ENCODE measurements around the gene HSPA4L. TPM values are rescaled to one million over a fixed set of nuclear protein-coding genes. Genes with fewer than 3 reads are reported as not detected.
A peak's percentile ranks its signal among the peaks of the same experiment; 100 is the strongest.

Gene HSPA4L
- total RNA-seq, 1 donor: 4.0 TPM

- Histone ChIP-seq H3K79me2 (ENCODE audit: insufficient read depth, low read length) (no peaks in the 10 kb centered on the region), H3K4me1 (ENCODE audit: insufficient read depth, low read length) (no peaks in the 10 kb centered on the region), H2AFZ (ENCODE audit: low read length) (no peak overlapping the region), H3K27me3 (ENCODE audit: insufficient read depth, low read length) (no peaks in the 10 kb centered on the region), H3K4me3 (ENCODE audit: insufficient read depth, low read length) (no peak overlapping the region), H4K20me1 (ENCODE audit: insufficient read depth, low read length) (no peaks in the 10 kb centered on the region), H3K4me2 (ENCODE audit: insufficient read depth, low read length) (no peak overlapping the region), H3K9me3 (ENCODE audit: low read depth, low read length) (no peaks in the 10 kb centered on the region), H3K36me3 (ENCODE audit: insufficient read depth, low read length) (no peaks in the 10 kb centered on the region), H3K27ac (ENCODE audit: low read depth, low read length) (no peak overlapping the region)
- TF ChIP-seq CTCF (IDR thresholded peaks at IDR 0.05; ENCODE audit: extremely low read depth, low read depth, low read length): no peak
- no peak for DNase-seq (ENCODE audit: insufficient read length, low spot score, missing footprints)
These were observed 22.8 kb upstream of the HSPA4L start for GRCh38 chr4:127759228-127759820.

- no peak for TF ChIP-seq CTCF (IDR thresholded peaks at IDR 0.05; ENCODE audit: extremely low read depth, low read depth, low read length)
- H2AFZ ChIP-seq (ENCODE audit: low read length): peak overlapping the region; percentile 54
- H3K27me3 ChIP-seq (ENCODE audit: insufficient read depth, low read length): no peaks in the 10 kb centered on the region
- no peak for DNase-seq (ENCODE audit: insufficient read length, low spot score, missing footprints)
- H3K9me3 ChIP-seq (ENCODE audit: low read depth, low read length): no peaks in the 10 kb centered on the region
- no peak overlapping the region for H3K4me2 ChIP-seq (ENCODE audit: insufficient read depth, low read length)
- no peaks in the 10 kb centered on the region for H3K4me1 ChIP-seq (ENCODE audit: insufficient read depth, low read length)
- H3K4me3 ChIP-seq (ENCODE audit: insufficient read depth, low read length): no peak overlapping the region
- H3K79me2 ChIP-seq (ENCODE audit: insufficient read depth, low read length): no peaks in the 10 kb centered on the region
- no peaks in the 10 kb centered on the region for H3K36me3 ChIP-seq (ENCODE audit: insufficient read depth, low read length)
- H4K20me1 ChIP-seq (ENCODE audit: insufficient read depth, low read length): no peaks in the 10 kb centered on the region
- no peak overlapping the region for H3K27ac ChIP-seq (ENCODE audit: low read depth, low read length)
These were observed 22.2 kb upstream of the HSPA4L start for GRCh38 chr4:127759893-127760292.

GRCh38 chr4:127771535-127772275 lies 10.4 kb upstream of the HSPA4L start:
- Histone ChIP-seq H4K20me1 (ENCODE audit: insufficient read depth, low read length) (no peaks in the 10 kb centered on the region), H2AFZ (ENCODE audit: low read length) (no peak overlapping the region), H3K36me3 (ENCODE audit: insufficient read depth, low read length) (no peaks in the 10 kb centered on the region), H3K4me2 (ENCODE audit: insufficient read depth, low read length) (no peak overlapping the region), H3K9me3 (ENCODE audit: low read depth, low read length) (no peaks in the 10 kb centered on the region), H3K4me1 (ENCODE audit: insufficient read depth, low read length) (no peaks in the 10 kb centered on the region), H3K4me3 (ENCODE audit: insufficient read depth, low read length) (no peak overlapping the region), H3K27ac (ENCODE audit: low read depth, low read length) (no peak overlapping the region), H3K79me2 (ENCODE audit: insufficient read depth, low read length) (no peaks in the 10 kb centered on the region), H3K27me3 (ENCODE audit: insufficient read depth, low read length) (no peaks in the 10 kb centered on the region)
- DNase-seq (ENCODE audit: insufficient read length, low spot score, missing footprints): no peak
- no peak for TF ChIP-seq CTCF (IDR thresholded peaks at IDR 0.05; ENCODE audit: extremely low read depth, low read depth, low read length)
